Activated B cell treated with CpG ODN at 0.5 μM for 24 hours (primary cell): ENCODE data around the gene CDK17. TPM values are rescaled to one million over a fixed set of nuclear protein-coding genes. Genes with fewer than 3 reads are reported as not detected.

ENCODE experiments used
- ATAC-seq: fragments of 200-7000 bp; cut with Tn5 transposase; one replicate; pipeline ENCODE4 v1.10.0; 2021; ENCODE audit warnings: low read depth, mild to moderate bottlenecking, moderate library complexity
- CTCF ChIA-PET: fragments of 350-600 bp; sonication (Branson Sonifier 250); formaldehyde crosslinking; loops from one replicate; lab custom pipeline; 2021; ENCODE audit warnings: antibody characterized with exemption; lab: Charles Lee
- POLR2A ChIA-PET: fragments of 350-600 bp; sonication (Branson Sonifier 250); formaldehyde crosslinking; loops from one replicate; lab custom pipeline; 2021; ENCODE audit warnings: antibody characterized with exemption; lab: Charles Lee
- DNase-seq: peaks from one replicate; pipeline ENCODE4 v3.0.0; 2022
- H3K27ac Mint-ChIP-seq: one replicate; pipeline ENCODE4 v1.8.0; 2020; ENCODE audit warnings: mixed read lengths
- H3K27me3 Mint-ChIP-seq: one replicate; pipeline ENCODE4 v1.8.0; 2021; ENCODE audit warnings: mixed read lengths
- H3K36me3 Mint-ChIP-seq: one replicate; pipeline ENCODE4 v1.8.0; 2021; ENCODE audit warnings: low read depth, mixed read lengths
- H3K4me1 Mint-ChIP-seq: one replicate; pipeline ENCODE4 v1.8.0; 2021; ENCODE audit warnings: mixed read lengths
- H3K4me3 Mint-ChIP-seq: one replicate; pipeline ENCODE4 v1.8.0; 2020; ENCODE audit warnings: mild to moderate bottlenecking, mixed read lengths
- H3K9me3 Mint-ChIP-seq: one replicate; pipeline ENCODE4 v1.8.0; 2020; ENCODE audit warnings: mixed read lengths
- intact Hi-C: fragments of 100-400 bp; cut with micrococcal nuclease; formaldehyde crosslinking; loops from one replicate; pipeline ENCODE4 v1.15.1; 2024
- total RNA-seq: library from RNA; stranded (reverse); gene quantifications from 2 replicates; pipeline ENCODE4 v1.2.3, GENCODE V29; 2022
- TF ChIP-seq, protein P1 (sequence below): fragments of 200-600 bp; IDR thresholded peaks from one replicate; pipeline ENCODE4 v1.8.0; 2022; ENCODE audit warnings: antibody characterized with exemption, mild to moderate bottlenecking

CDK17 gene
- total RNA-seq, 1 donor from 2014 or later, result 57.3 TPM

GRCh38 chr12:96444399-96444798, 44.2 kb upstream of the CDK17 start:
- Mint-ChIP-seq H3K4me1 (peaks cover 16% of the 10 kb centered on the region), H3K36me3 (no peaks in the 10 kb centered on the region), H3K27me3 (no peaks in the 10 kb centered on the region), H3K4me3 (no peak overlapping the region), H3K27ac (no peak overlapping the region), H3K9me3 (no peaks in the 10 kb centered on the region)
- DNase-seq, result no peak
- CTCF ChIA-PET, result no interaction called here
- intact Hi-C loops, result no loop called here
- TF ChIP-seq, protein P1, sequence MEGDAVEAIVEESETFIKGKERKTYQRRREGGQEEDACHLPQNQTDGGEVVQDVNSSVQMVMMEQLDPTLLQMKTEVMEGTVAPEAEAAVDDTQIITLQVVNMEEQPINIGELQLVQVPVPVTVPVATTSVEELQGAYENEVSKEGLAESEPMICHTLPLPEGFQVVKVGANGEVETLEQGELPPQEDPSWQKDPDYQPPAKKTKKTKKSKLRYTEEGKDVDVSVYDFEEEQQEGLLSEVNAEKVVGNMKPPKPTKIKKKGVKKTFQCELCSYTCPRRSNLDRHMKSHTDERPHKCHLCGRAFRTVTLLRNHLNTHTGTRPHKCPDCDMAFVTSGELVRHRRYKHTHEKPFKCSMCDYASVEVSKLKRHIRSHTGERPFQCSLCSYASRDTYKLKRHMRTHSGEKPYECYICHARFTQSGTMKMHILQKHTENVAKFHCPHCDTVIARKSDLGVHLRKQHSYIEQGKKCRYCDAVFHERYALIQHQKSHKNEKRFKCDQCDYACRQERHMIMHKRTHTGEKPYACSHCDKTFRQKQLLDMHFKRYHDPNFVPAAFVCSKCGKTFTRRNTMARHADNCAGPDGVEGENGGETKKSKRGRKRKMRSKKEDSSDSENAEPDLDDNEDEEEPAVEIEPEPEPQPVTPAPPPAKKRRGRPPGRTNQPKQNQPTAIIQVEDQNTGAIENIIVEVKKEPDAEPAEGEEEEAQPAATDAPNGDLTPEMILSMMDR, result no peak
- POLR2A ChIA-PET, result interaction anchor here (0.7 kb wide), 3 partner anchors 18 to 41 kb away, joined by 3 to 6 read pairs (median 4); no protein-coding TSS in a partner anchor
- ATAC-seq, result no peak

GRCh38 chr12:96442906-96443305, 42.7 kb upstream of the CDK17 start:
- peaks cover 16% of the 10 kb centered on the region for H3K4me1 Mint-ChIP-seq
- DNase-seq (no peak), ATAC-seq (no peak)
- ChIA-PET POLR2A (no interaction called here), CTCF (no interaction called here)
- H3K9me3 Mint-ChIP-seq, result no peaks in the 10 kb centered on the region
- intact Hi-C loops, result no loop called here
- no peak overlapping the region for H3K4me3 Mint-ChIP-seq
- H3K36me3 Mint-ChIP-seq, result no peaks in the 10 kb centered on the region
- no peak overlapping the region for H3K27ac Mint-ChIP-seq
- no peaks in the 10 kb centered on the region for H3K27me3 Mint-ChIP-seq
- TF ChIP-seq, protein P1, result no peak

GRCh38 chr12:96441816-96442215, 41.6 kb upstream of the CDK17 start:
- intact Hi-C loops, result no loop called here
- Mint-ChIP-seq H3K36me3 (no peaks in the 10 kb centered on the region), H3K9me3 (no peaks in the 10 kb centered on the region), H3K27ac (no peak overlapping the region), H3K27me3 (no peaks in the 10 kb centered on the region), H3K4me3 (no peak overlapping the region), H3K4me1 (peaks cover 16% of the 10 kb centered on the region)
- TF ChIP-seq, protein P1, result no peak
- ChIA-PET POLR2A (no interaction called here), CTCF (no interaction called here)
- ATAC-seq (no peak), DNase-seq (no peak)

DNA sequence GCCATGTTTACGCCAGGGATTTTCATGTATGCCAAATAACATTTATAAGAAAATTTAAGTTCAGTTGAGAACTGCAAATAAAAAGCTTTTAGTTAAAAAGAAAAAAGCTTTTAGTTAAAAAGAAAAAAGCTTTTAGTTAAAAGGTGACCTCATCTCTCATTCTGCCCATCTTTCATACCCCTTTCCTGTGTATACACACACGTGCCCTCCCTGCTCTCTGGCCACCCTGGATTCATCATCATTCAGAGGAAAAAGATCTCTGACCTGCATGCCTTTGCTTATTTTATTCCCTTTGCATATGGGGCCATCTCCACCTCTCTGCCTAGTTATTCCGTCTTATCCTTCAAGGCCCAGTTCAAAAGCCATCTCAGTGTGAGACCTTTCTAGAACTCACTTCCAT, 38.1 kb upstream of the CDK17 start:
- no peaks in the 10 kb centered on the region for H3K36me3 Mint-ChIP-seq
- no peaks in the 10 kb centered on the region for H3K27me3 Mint-ChIP-seq
- TF ChIP-seq, protein P1, result no peak
- ATAC-seq (no peak), DNase-seq (no peak)
- no peak overlapping the region for H3K27ac Mint-ChIP-seq
- H3K9me3 Mint-ChIP-seq, result no peaks in the 10 kb centered on the region
- peaks cover 5% of the 10 kb centered on the region for H3K4me1 Mint-ChIP-seq
- no peak overlapping the region for H3K4me3 Mint-ChIP-seq
- intact Hi-C loops, result no loop called here
- ChIA-PET CTCF (no interaction called here), POLR2A (interaction anchor here (0.6 kb wide), 1 partner anchor 31 kb away, joined by 3 read pairs; no protein-coding TSS in a partner anchor)

DNA sequence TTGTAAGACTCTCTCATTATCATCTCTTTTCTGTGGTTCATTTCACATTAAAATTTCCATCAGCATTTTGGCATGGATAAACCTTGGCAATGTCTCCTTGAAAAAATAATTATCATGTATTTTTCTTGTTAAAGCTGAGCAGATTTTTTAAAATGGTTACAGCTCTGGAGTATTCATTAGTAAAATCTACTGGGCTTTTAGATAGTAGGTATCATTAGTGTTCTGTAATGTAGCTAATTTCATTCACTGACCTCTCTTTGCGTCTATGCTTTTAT, 36.9 kb upstream of the CDK17 start:
- DNase-seq, result no peak
- Mint-ChIP-seq H3K27ac (no peak overlapping the region), H3K27me3 (no peaks in the 10 kb centered on the region), H3K9me3 (no peaks in the 10 kb centered on the region), H3K4me1 (peaks cover 5% of the 10 kb centered on the region), H3K4me3 (no peak overlapping the region), H3K36me3 (no peaks in the 10 kb centered on the region)
- TF ChIP-seq, protein P1, result no peak
- intact Hi-C loops, result no loop called here
- no peak for ATAC-seq
- ChIA-PET POLR2A (no interaction called here), CTCF (no interaction called here)
